Endothelial cell of umbilical vein (primary cell): Measurements from ENCODE around the gene HSPBAP1. TPM values are rescaled to one million over a fixed set of nuclear protein-coding genes. Genes with fewer than 3 reads are reported as not detected.

Experiments
- BruUV-seq: library from RNA; stranded (reverse); fragments of 400-500 nt; replicated peaks from 2 replicates; lab custom pipeline; 2021; lab: Mats Ljungman, UMichigan
- CTCF ChIA-PET: fragments of 300-600, 350-600 bp; sonication (Branson Sonifier 250); formaldehyde crosslinking; loops from one replicate; lab custom pipeline; 2021; ENCODE audit warnings: antibody characterized with exemption, inconsistent platforms; lab: Charles Lee
- POLR2A ChIA-PET: fragments of 300-600, 350-600 bp; sonication (Branson Sonifier 250); formaldehyde crosslinking; loops from one replicate; lab custom pipeline; 2021; ENCODE audit warnings: antibody characterized with exemption, inconsistent platforms; lab: Charles Lee
- DNase-seq: peaks from one replicate; pipeline ENCODE4 v3.0.0-alpha.2; 2011; ENCODE audit warnings: low read depth, low spot score
- FAIRE-seq: peaks from 2 replicates; lab custom pipeline; 2011; peaks lifted over from hg19 to GRCh38; lab: Jason Lieb, UNC
- H2AFZ ChIP-seq: 2 replicates; pipeline ENCODE4 v1.6.0; 2012; ENCODE audit warnings: low read depth, low read length, control low read depth, inconsistent platforms
- H3K27ac ChIP-seq: 2 replicates; pipeline ENCODE4 v1.5.1; 2011; ENCODE audit warnings: low read depth, mild to moderate bottlenecking, control low read depth, low read length, moderate library complexity; ENCODE audit not compliant: insufficient read depth
- H3K27me3 ChIP-seq, 2 experiments: 2 replicates each; pipeline versions ENCODE4 v1.6.0 to v1.6.1; 2011; ENCODE audit warnings: low read length in 2 of 2, mixed read lengths in 1 of 2; ENCODE audit not compliant: control insufficient read depth in 2 of 2, insufficient read depth in 2 of 2
- H3K36me3 ChIP-seq, 2 experiments: 2 replicates in 1 of 2; 3 replicates in 1 of 2; pipeline ENCODE4 v1.5.1; 2011; ENCODE audit warnings: low read length in 2 of 2, mild to moderate bottlenecking in 1 of 2, moderate library complexity in 1 of 2; ENCODE audit not compliant: control insufficient read depth in 2 of 2, insufficient read depth in 2 of 2; ENCODE audit errors: extremely low read depth in 1 of 2
- H3K4me1 ChIP-seq: 3 replicates; pipeline ENCODE4 v1.5.1; 2011; ENCODE audit warnings: mild to moderate bottlenecking, low read length; ENCODE audit not compliant: control insufficient read depth, insufficient read depth; ENCODE audit errors: extremely low read depth
- H3K4me2 ChIP-seq: 2 replicates; pipeline ENCODE4 v1.6.1; 2011; ENCODE audit warnings: low read length, control low read depth, mixed read lengths; ENCODE audit not compliant: insufficient read depth
- H3K4me3 ChIP-seq, 3 experiments: fragments of 200-600 bp in 1 of 3; sonication (generic), shearing (Covaris generic) in 1 of 3; replicated peaks in 1 of 3; 2 replicates each; pipeline ENCODE4 v1.5.1; 2011 to 2016; ENCODE audit warnings: control low read depth in 3 of 3, low read length in 3 of 3, mild to moderate bottlenecking in 2 of 3, inconsistent platforms in 1 of 3, low read depth in 1 of 3, moderate library complexity in 1 of 3; ENCODE audit not compliant: insufficient read depth in 1 of 3
- H3K79me2 ChIP-seq: 2 replicates; pipeline ENCODE4 v1.6.0; 2012; ENCODE audit warnings: low read length, inconsistent platforms; ENCODE audit not compliant: control insufficient read depth, insufficient read depth
- H3K9ac ChIP-seq: replicated peaks from 2 replicates; pipeline ENCODE3; 2011; ENCODE audit warnings: low read length, control low read depth; ENCODE audit not compliant: insufficient read depth; ENCODE audit errors: extremely low read depth
- H3K9me1 ChIP-seq: replicated peaks from 3 replicates; pipeline ENCODE4 v1.6.0; 2011; ENCODE audit warnings: mild to moderate bottlenecking, low read length; ENCODE audit not compliant: control insufficient read depth, insufficient read depth; ENCODE audit errors: extremely low read depth
- H3K9me3 ChIP-seq: replicated peaks from 2 replicates; pipeline ENCODE4 v1.5.1; 2012; ENCODE audit warnings: low read length, inconsistent platforms; ENCODE audit not compliant: control insufficient read depth, insufficient read depth
- H4K20me1 ChIP-seq: replicated peaks from 2 replicates; pipeline ENCODE3; 2011; ENCODE audit warnings: mild to moderate bottlenecking, low read length; ENCODE audit not compliant: control insufficient read depth, insufficient read depth; ENCODE audit errors: extremely low read depth
- EZH2 ChIP-seq: IDR thresholded peaks from 2 replicates; pipeline ENCODE4 v1.6.1; 2012; ENCODE audit warnings: borderline replicate concordance, low read depth, mild to moderate bottlenecking, moderate library complexity, low read length, inconsistent platforms; ENCODE audit not compliant: severe bottlenecking
- FOS ChIP-seq: IDR thresholded peaks from 2 replicates; pipeline ENCODE4 v1.6.1; 2011; ENCODE audit warnings: mild to moderate bottlenecking, low read length, moderate library complexity, borderline replicate concordance; ENCODE audit not compliant: insufficient read depth
- GATA2 ChIP-seq: IDR thresholded peaks from 2 replicates; pipeline ENCODE4 v1.7.0; 2011; ENCODE audit warnings: low read depth, mild to moderate bottlenecking, moderate library complexity, mixed read lengths, low read length; ENCODE audit not compliant: insufficient read length, insufficient read depth
- JUN ChIP-seq: IDR thresholded peaks from 2 replicates; pipeline ENCODE4 v1.6.1; 2011; ENCODE audit warnings: borderline replicate concordance, low read depth; ENCODE audit not compliant: insufficient read length, insufficient read depth
- MYC ChIP-seq: IDR thresholded peaks from one replicate; pipeline ENCODE4 v1.6.1; 2011; ENCODE audit warnings: mild to moderate bottlenecking, low read depth, low read length
- POLR2A ChIP-seq: IDR thresholded peaks from 2 replicates; pipeline ENCODE4 v1.6.1; 2012; ENCODE audit warnings: low read depth, mild to moderate bottlenecking, control low read depth, low read length
- POLR2AphosphoS5 ChIP-seq: IDR thresholded peaks from 2 replicates; pipeline ENCODE4 v1.6.1; 2012; ENCODE audit warnings: low read depth, mild to moderate bottlenecking, control low read depth, low read length, moderate library complexity; ENCODE audit not compliant: insufficient read depth
- dilution Hi-C: fragments of 300-500 bp; cut with MboI; formaldehyde crosslinking; loops from one replicate; pipeline ENCODE4 v1.15.0; 2019; ENCODE audit warnings: low sequenced_read_pairs; ENCODE audit not compliant: extremely low pct_ligation_motif_present
- intact Hi-C: fragments of 100-400 bp; cut with micrococcal nuclease; formaldehyde crosslinking; loops from one replicate; pipeline ENCODE4 v1.10.0; 2022
- polyA plus RNA-seq, 4 experiments: library from polyadenylated mRNA; depleted of rRNA in 3 of 4; stranded (reverse) in 3 of 4; unstranded in 1 of 4; fragments of >200 nt; gene quantifications; 2 replicates each; pipeline versions ENCODE4 v1.2.1 to v1.2.3, GENCODE V29; 2011 to 2012; ENCODE audit warnings: missing spikeins in 1 of 4
- total RNA-seq: library from RNA; stranded (reverse); gene quantifications from 2 replicates; pipeline ENCODE4 v1.2.3, GENCODE V29; 2021
- TF ChIP-seq, protein P1 (sequence below), 2 donors: IDR thresholded peaks; 1 replicate in 1 of 2; 2 replicates in 1 of 2; pipeline ENCODE4 v1.5.1; 2011; ENCODE audit warnings: low read length in 2 of 2, mild to moderate bottlenecking in 2 of 2, moderate library complexity in 2 of 2, control low read depth in 1 of 2, inconsistent platforms in 1 of 2, low read depth in 1 of 2; ENCODE audit not compliant: insufficient read depth in 1 of 2; ENCODE audit errors: extremely low read depth in 1 of 2
- TF ChIP-seq, protein P2 (sequence below): IDR thresholded peaks from 2 replicates; pipeline ENCODE4 v1.6.1; 2011; ENCODE audit not compliant: insufficient read depth, insufficient read length

HSPBAP1 gene
- total and polyA plus RNA-seq, 2 donors (not counting 3 experiments of a cell fraction or from before 2014, with no cell fraction given): 5.3 to 10.6 TPM

DNA sequence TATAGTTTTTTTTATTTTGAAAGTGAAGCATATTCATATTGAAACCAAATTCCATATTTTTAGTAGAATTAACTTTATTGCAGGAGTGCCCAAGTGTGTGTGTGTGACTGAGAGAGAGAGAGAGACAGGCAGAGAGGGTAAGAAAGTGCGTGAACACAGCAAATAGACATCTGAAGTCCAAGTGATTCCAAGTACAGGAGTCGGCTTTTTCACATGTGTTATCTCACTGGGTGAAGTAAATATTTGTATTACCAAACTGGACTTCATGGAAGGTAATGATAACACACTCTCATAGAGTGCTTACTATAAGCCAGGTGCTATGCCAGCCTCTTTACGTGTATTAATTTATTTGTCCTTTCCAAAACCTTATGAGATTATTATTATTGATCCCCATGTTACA, 101.0 kb downstream of the HSPBAP1 start:
- no peak for FAIRE-seq
- Histone ChIP-seq H3K36me3 (peaks cover 3 to 32% of the 10 kb centered on the region in 2 experiments), H4K20me1 (no peaks in the 10 kb centered on the region), H3K9me3 (no peaks in the 10 kb centered on the region), H3K27ac (no peak overlapping the region), H3K9me1 (no peaks in the 10 kb centered on the region), H3K4me2 (no peak overlapping the region), H3K4me1 (no peaks in the 10 kb centered on the region), H3K27me3 (no peaks in the 10 kb centered on the region), H3K9ac (no peak overlapping the region), H2AFZ (no peak overlapping the region), H3K4me3 (no peak overlapping the region), H3K79me2 (no peaks in the 10 kb centered on the region)
- intact Hi-C loops (no loop called here), dilution Hi-C loops (no loop called here)
- CTCF ChIA-PET: no interaction called here
- no peak for DNase-seq
- no TSS peak for BruUV-seq
- POLR2A ChIA-PET: no interaction called here
- TF ChIP-seq, protein P1, sequence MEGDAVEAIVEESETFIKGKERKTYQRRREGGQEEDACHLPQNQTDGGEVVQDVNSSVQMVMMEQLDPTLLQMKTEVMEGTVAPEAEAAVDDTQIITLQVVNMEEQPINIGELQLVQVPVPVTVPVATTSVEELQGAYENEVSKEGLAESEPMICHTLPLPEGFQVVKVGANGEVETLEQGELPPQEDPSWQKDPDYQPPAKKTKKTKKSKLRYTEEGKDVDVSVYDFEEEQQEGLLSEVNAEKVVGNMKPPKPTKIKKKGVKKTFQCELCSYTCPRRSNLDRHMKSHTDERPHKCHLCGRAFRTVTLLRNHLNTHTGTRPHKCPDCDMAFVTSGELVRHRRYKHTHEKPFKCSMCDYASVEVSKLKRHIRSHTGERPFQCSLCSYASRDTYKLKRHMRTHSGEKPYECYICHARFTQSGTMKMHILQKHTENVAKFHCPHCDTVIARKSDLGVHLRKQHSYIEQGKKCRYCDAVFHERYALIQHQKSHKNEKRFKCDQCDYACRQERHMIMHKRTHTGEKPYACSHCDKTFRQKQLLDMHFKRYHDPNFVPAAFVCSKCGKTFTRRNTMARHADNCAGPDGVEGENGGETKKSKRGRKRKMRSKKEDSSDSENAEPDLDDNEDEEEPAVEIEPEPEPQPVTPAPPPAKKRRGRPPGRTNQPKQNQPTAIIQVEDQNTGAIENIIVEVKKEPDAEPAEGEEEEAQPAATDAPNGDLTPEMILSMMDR (IDR thresholded peaks at IDR 0.05; ENCODE audit: extremely low read depth in 1 of 2, insufficient read depth in 1 of 2, low read depth in 1 of 2, low read length in 2 of 2): no peak
- TF ChIP-seq POLR2AphosphoS5 (no peak), POLR2A (no peak), FOS (no peak), GATA2 (no peak), EZH2 (no peak), MYC (no peak), JUN (no peak)
- TF ChIP-seq, protein P2, sequence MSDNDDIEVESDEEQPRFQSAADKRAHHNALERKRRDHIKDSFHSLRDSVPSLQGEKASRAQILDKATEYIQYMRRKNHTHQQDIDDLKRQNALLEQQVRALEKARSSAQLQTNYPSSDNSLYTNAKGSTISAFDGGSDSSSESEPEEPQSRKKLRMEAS: no peak
